ENCODE results near the gene LAMA2.

GRCh38 chr6:128870746-128871145, 12.2 kb upstream of the LAMA2 start:
- no peak for TF ChIP-seq CTCF (IDR thresholded peaks at IDR 0.05; ENCODE audit: low read depth, low read length)
- no peak for TF ChIP-seq EZH2phosphoT487 (IDR thresholded peaks at IDR 0.05; ENCODE audit: low read depth)
